ENCODE data around the gene HACD2.

Gene HACD2

GRCh38 chr3:123595396-123596180 is 10.7 kb upstream of the HACD2 start:
- no peak overlapping the region for H3K27ac Mint-ChIP-seq
- H3K27me3 Mint-ChIP-seq: no peaks in the 10 kb centered on the region
- peaks cover 7% of the 10 kb centered on the region for H3K4me1 Mint-ChIP-seq
- ATAC-seq: no peak
- peaks cover 19% of the 10 kb centered on the region for H3K9me3 Mint-ChIP-seq
- no peak overlapping the region for H3K4me3 Mint-ChIP-seq
- H3K36me3 Mint-ChIP-seq: peaks cover 55% of the 10 kb centered on the region

- H3K36me3 Mint-ChIP-seq: peaks cover 56% of the 10 kb centered on the region
- H3K9me3 Mint-ChIP-seq: peaks cover 19% of the 10 kb centered on the region
- H3K4me1 Mint-ChIP-seq: no peaks in the 10 kb centered on the region
- no peak overlapping the region for H3K27ac Mint-ChIP-seq
- ATAC-seq: no peak
- no peak overlapping the region for H3K4me3 Mint-ChIP-seq
- H3K27me3 Mint-ChIP-seq: no peaks in the 10 kb centered on the region
Observed at GRCh38 chr3:123593381-123593780, 8.5 kb upstream of the HACD2 start.

- H3K9me3 Mint-ChIP-seq: peaks cover 19% of the 10 kb centered on the region
- peaks cover 56% of the 10 kb centered on the region for H3K36me3 Mint-ChIP-seq
- H3K27ac Mint-ChIP-seq: no peak overlapping the region
- H3K4me3 Mint-ChIP-seq: no peak overlapping the region
- no peaks in the 10 kb centered on the region for H3K4me1 Mint-ChIP-seq
- no peak for ATAC-seq
- no peaks in the 10 kb centered on the region for H3K27me3 Mint-ChIP-seq
Observed at GRCh38 chr3:123590685-123591450, 6.0 kb upstream of the HACD2 start.

- H3K9me3 Mint-ChIP-seq: peaks cover 14% of the 10 kb centered on the region
- no peak overlapping the region for H3K27ac Mint-ChIP-seq
- no peak overlapping the region for H3K4me3 Mint-ChIP-seq
- no peaks in the 10 kb centered on the region for H3K27me3 Mint-ChIP-seq
- ATAC-seq: no peak
- H3K4me1 Mint-ChIP-seq: peaks cover 19% of the 10 kb centered on the region
- H3K36me3 Mint-ChIP-seq: peaks cover 44% of the 10 kb centered on the region
Observed at GRCh38 chr3:123587401-123587800, 2.5 kb upstream of the HACD2 start.

GRCh38 chr3:123586968-123587367 is 2.1 kb upstream of the HACD2 start:
- Mint-ChIP-seq H3K36me3 (peaks cover 40% of the 10 kb centered on the region), H3K4me3 (no peak overlapping the region)

GRCh38 chr3:123586131-123586530 is 1.3 kb upstream of the HACD2 start:
- Mint-ChIP-seq H3K27me3 (no peaks in the 10 kb centered on the region), H3K4me3 (no peak overlapping the region), H3K27ac (no peak overlapping the region), H3K36me3 (peaks cover 40% of the 10 kb centered on the region), H3K4me1 (peaks cover 20% of the 10 kb centered on the region), H3K9me3 (peaks cover 5% of the 10 kb centered on the region)
- ATAC-seq: no peak

More at GRCh38 chr3:123586968-123587367, 2.1 kb upstream of the HACD2 start:
- no peak overlapping the region for H3K27ac Mint-ChIP-seq
- peaks cover 20% of the 10 kb centered on the region for H3K4me1 Mint-ChIP-seq
- H3K9me3 Mint-ChIP-seq: peaks cover 11% of the 10 kb centered on the region
- no peak for ATAC-seq
- no peaks in the 10 kb centered on the region for H3K27me3 Mint-ChIP-seq

GRCh38 chr3:123584284-123584987 is 417 bp downstream of the HACD2 start:
- Mint-ChIP-seq H3K4me1 (peaks cover 20% of the 10 kb centered on the region), H3K27me3 (no peaks in the 10 kb centered on the region), H3K36me3 (peaks cover 34% of the 10 kb centered on the region), H3K9me3 (no peaks in the 10 kb centered on the region), H3K27ac (no peak overlapping the region), H3K4me3 (no peak overlapping the region)
- ATAC-seq: peak; percentile 68

GRCh38 chr3:123583561-123583960 is 1.3 kb downstream of the HACD2 start:
- Mint-ChIP-seq H3K9me3 (no peaks in the 10 kb centered on the region), H3K36me3 (peaks cover 26% of the 10 kb centered on the region), H3K4me1 (peaks cover 20% of the 10 kb centered on the region), H3K4me3 (no peak overlapping the region), H3K27me3 (no peaks in the 10 kb centered on the region), H3K27ac (no peak overlapping the region)
- ATAC-seq: no peak

- Mint-ChIP-seq H3K27me3 (no peaks in the 10 kb centered on the region), H3K27ac (no peak overlapping the region), H3K36me3 (peaks cover 25% of the 10 kb centered on the region), H3K4me3 (no peak overlapping the region), H3K4me1 (peaks cover 25% of the 10 kb centered on the region), H3K9me3 (no peaks in the 10 kb centered on the region)
- ATAC-seq: no peak
Observed at GRCh38 chr3:123582315-123582714, 2.5 kb downstream of the HACD2 start.

- Mint-ChIP-seq H3K36me3 (peaks cover 22% of the 10 kb centered on the region), H3K4me1 (peaks cover 42% of the 10 kb centered on the region), H3K9me3 (no peaks in the 10 kb centered on the region), H3K4me3 (no peak overlapping the region), H3K27me3 (no peaks in the 10 kb centered on the region), H3K27ac (peak overlapping the region; percentile 74)
- ATAC-seq: peak; percentile 86
Observed at GRCh38 chr3:123576122-123576521, 8.7 kb downstream of the HACD2 start.

GRCh38 chr3:123571973-123572365 is 12.9 kb downstream of the HACD2 start:
- H3K36me3 Mint-ChIP-seq: peaks cover 16% of the 10 kb centered on the region
- H3K9me3 Mint-ChIP-seq: no peaks in the 10 kb centered on the region
- no peak for ATAC-seq
- H3K4me3 Mint-ChIP-seq: no peak overlapping the region
- H3K4me1 Mint-ChIP-seq: peaks cover 36% of the 10 kb centered on the region
- no peaks in the 10 kb centered on the region for H3K27me3 Mint-ChIP-seq
- no peak overlapping the region for H3K27ac Mint-ChIP-seq

- Mint-ChIP-seq H3K27me3 (no peaks in the 10 kb centered on the region), H3K36me3 (peaks cover 11% of the 10 kb centered on the region), H3K27ac (no peak overlapping the region), H3K4me3 (no peak overlapping the region), H3K9me3 (no peaks in the 10 kb centered on the region), H3K4me1 (peaks cover 31% of the 10 kb centered on the region)
- no peak for ATAC-seq
Observed at GRCh38 chr3:123571264-123571972, 13.4 kb downstream of the HACD2 start.

- H3K4me1 Mint-ChIP-seq: peaks cover 23% of the 10 kb centered on the region
- H3K36me3 Mint-ChIP-seq: peaks cover 21% of the 10 kb centered on the region
- no peak overlapping the region for H3K27ac Mint-ChIP-seq
- no peaks in the 10 kb centered on the region for H3K9me3 Mint-ChIP-seq
- H3K27me3 Mint-ChIP-seq: no peaks in the 10 kb centered on the region
- ATAC-seq: no peak
- H3K4me3 Mint-ChIP-seq: no peak overlapping the region
Observed at GRCh38 chr3:123568875-123569274, 16.0 kb downstream of the HACD2 start.

GRCh38 chr3:123568034-123568433 is 16.8 kb downstream of the HACD2 start:
- H3K9me3 Mint-ChIP-seq: no peaks in the 10 kb centered on the region
- no peak overlapping the region for H3K27ac Mint-ChIP-seq
- ATAC-seq: no peak
- peaks cover 26% of the 10 kb centered on the region for H3K36me3 Mint-ChIP-seq
- peaks cover 18% of the 10 kb centered on the region for H3K4me1 Mint-ChIP-seq
- H3K4me3 Mint-ChIP-seq: no peak overlapping the region
- H3K27me3 Mint-ChIP-seq: no peaks in the 10 kb centered on the region

GRCh38 chr3:123564056-123564455 is 20.8 kb downstream of the HACD2 start:
- Mint-ChIP-seq H3K27ac (no peak overlapping the region), H3K27me3 (no peaks in the 10 kb centered on the region), H3K4me1 (peaks cover 11% of the 10 kb centered on the region), H3K36me3 (peaks cover 27% of the 10 kb centered on the region), H3K9me3 (no peaks in the 10 kb centered on the region), H3K4me3 (no peak overlapping the region)
- ATAC-seq: no peak

Data from stimulated activated memory B cell treated with anti-CD40 and anti-IgM and Interleukin-4, amounts not matched to agents 10 μg/mL and 1 μg/mL and 100 μg/mL, for 72 hours (primary cell).